ENCODE measurements around the gene AGRN.
"Not testable (repeated sequence)": the region's sequence is repeated elsewhere in the genome, so short reads cannot be mapped to it uniquely, and the experiment has no call there.

Gene AGRN

GRCh38 chr1:1092149-1092855 is 72.4 kb downstream of the AGRN start:
- DNase-seq (ENCODE audit: low spot score), result no peak

- DNase-seq (ENCODE audit: low spot score), result no peak
Observed at GRCh38 chr1:1092894-1093609, 73.1 kb downstream of the AGRN start.

- no peak for DNase-seq (ENCODE audit: low spot score)
Observed at GRCh38 chr1:1093610-1093943, 73.7 kb downstream of the AGRN start.

GRCh38 chr1:1094981-1095380 is 75.1 kb downstream of the AGRN start:
- DNase-seq (ENCODE audit: low spot score), result no peak

- DNase-seq (ENCODE audit: low spot score), result not testable (repeated sequence)
Observed at GRCh38 chr1:1096136-1096535, 76.2 kb downstream of the AGRN start.

GRCh38 chr1:1098681-1099421 is 78.9 kb downstream of the AGRN start:
- no peak for DNase-seq (ENCODE audit: low spot score)

GRCh38 chr1:1099506-1100183 is 79.7 kb downstream of the AGRN start:
- DNase-seq (ENCODE audit: low spot score), result no peak

GRCh38 chr1:1100296-1100695 is 80.4 kb downstream of the AGRN start:
- no peak for DNase-seq (ENCODE audit: low spot score)

GRCh38 chr1:1101503-1101902 is 81.6 kb downstream of the AGRN start:
- no peak for DNase-seq (ENCODE audit: low spot score)

- not testable (repeated sequence) for DNase-seq (ENCODE audit: low spot score)
Observed at GRCh38 chr1:1104152-1104551, 84.2 kb downstream of the AGRN start.

All from CD4-positive, alpha-beta T cell treated with Interleukin-6 at 100 ng/mL for 8 hours (primary cell).